NCI-H2227 treated with DMSO at 0.1 percent for 48 hours (cell line): ENCODE data around the gene TEX13D.

Experiments
- DNase-seq: peaks from one replicate; lab custom pipeline; 2025; lab: John Stamatoyannopoulos, UW

The TEX13D gene

GRCh38 chrX:124348182-124348581 lies 15.7 kb downstream of the TEX13D start:
- no peak for DNase-seq

GRCh38 chrX:124348885-124349453 lies 16.5 kb downstream of the TEX13D start:
- no peak for DNase-seq

GRCh38 chrX:124354648-124355047 lies 22.2 kb downstream of the TEX13D start:
- DNase-seq, result no peak

- no peak for DNase-seq
Observed at GRCh38 chrX:124358800-124359383, 26.4 kb downstream of the TEX13D start.

- DNase-seq, result no peak
Observed at GRCh38 chrX:124362072-124362471, 29.6 kb downstream of the TEX13D start.

- no peak for DNase-seq
Observed at GRCh38 chrX:124362761-124363160, 30.3 kb downstream of the TEX13D start.

- no peak for DNase-seq
Observed at GRCh38 chrX:124369722-124370121, 37.3 kb downstream of the TEX13D start.

GRCh38 chrX:124373348-124373747 lies 40.9 kb downstream of the TEX13D start:
- DNase-seq, result no peak

GRCh38 chrX:124378643-124379042 lies 46.2 kb downstream of the TEX13D start:
- no peak for DNase-seq

GRCh38 chrX:124383354-124383753 lies 50.9 kb downstream of the TEX13D start:
- DNase-seq, result no peak

GRCh38 chrX:124386401-124386800 lies 53.9 kb downstream of the TEX13D start:
- DNase-seq, result no peak
